GM18909 (cell line): ENCODE results near the gene FKBP10.
A peak's percentile ranks its signal among the peaks of the same experiment; 100 is the strongest.
"Not testable (repeated sequence)": the region's sequence is repeated elsewhere in the genome, so short reads cannot be mapped to it uniquely, and the experiment has no call there.

Experiments
- ATAC-seq: cut with Tn5 transposase; IDR thresholded peaks from one replicate; pipeline ENCODE4 v1.9.1; 2021; ENCODE audit warnings: mild to moderate bottlenecking; ENCODE audit not compliant: unreplicated experiment, poor library complexity

FKBP10 gene

GRCh38 chr17:41803049-41804020 lies 9.5 kb upstream of the FKBP10 start:
- no peak for ATAC-seq

GRCh38 chr17:41806685-41807445 lies 5.9 kb upstream of the FKBP10 start:
- ATAC-seq = no peak

- no peak for ATAC-seq
Observed at GRCh38 chr17:41810659-41811548, 1.9 kb upstream of the FKBP10 start.

GRCh38 chr17:41811549-41812380 lies 1.0 kb upstream of the FKBP10 start, which contains the start of gene P3H4:
TSS of gene P3H4 (minus strand) at chr17:41811949. CDS start at chr17:41811915, 34 bp downstream.
- peak; percentile 61 for ATAC-seq

GRCh38 chr17:41813152-41813680 lies 412 bp downstream of the FKBP10 start:
- no peak for ATAC-seq

- no peak for ATAC-seq
Observed at GRCh38 chr17:41813699-41814124, 908 bp downstream of the FKBP10 start.

- no peak for ATAC-seq
Observed at GRCh38 chr17:41814195-41814594, 1.4 kb downstream of the FKBP10 start.

DNA sequence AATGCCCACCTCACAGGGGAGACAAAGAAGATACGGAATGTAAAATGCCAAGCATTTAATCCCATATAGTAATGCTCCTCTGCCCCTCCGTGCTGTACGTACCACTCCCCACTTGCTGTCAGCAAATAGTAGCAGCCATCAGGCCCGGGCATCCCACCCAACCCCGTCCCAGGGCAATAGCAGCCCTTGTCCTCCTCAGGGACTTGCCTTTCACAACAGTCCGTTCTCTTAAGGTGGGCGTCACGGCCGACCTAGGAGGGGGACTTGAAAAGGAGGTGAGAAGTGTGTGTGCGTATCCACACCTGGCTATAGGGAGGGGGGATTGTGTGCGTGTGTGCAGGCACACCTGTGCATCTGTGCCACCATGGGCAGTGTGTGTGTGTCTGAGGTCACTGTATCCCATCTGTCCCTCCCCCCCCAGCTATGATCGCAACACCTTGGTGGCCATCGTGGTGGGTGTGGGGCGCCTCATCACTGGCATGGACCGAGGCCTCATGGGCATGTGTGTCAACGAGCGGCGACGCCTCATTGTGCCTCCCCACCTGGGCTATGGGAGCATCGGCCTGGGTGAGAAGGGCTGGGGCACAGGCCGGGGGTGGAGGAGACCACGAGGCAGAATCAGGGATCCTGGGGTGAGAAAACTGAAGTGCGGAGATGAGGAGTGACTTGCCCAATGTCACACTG lies 4.0 kb downstream of the FKBP10 start:
- no peak for ATAC-seq

DNA sequence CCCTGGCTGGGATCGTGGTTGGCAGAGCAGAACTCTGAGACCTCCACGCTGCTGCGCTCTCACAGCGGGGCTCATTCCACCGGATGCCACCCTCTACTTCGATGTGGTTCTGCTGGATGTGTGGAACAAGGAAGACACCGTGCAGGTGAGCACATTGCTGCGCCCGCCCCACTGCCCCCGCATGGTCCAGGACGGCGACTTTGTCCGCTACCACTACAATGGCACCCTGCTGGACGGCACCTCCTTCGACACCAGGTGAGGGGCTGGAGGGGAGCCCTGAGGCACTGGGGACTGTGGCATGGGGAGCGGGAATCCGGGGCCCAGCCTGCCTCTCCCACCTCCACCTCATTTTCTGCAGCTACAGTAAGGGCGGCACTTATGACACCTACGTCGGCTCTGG lies 5.2 kb downstream of the FKBP10 start:
- no peak for ATAC-seq

DNA sequence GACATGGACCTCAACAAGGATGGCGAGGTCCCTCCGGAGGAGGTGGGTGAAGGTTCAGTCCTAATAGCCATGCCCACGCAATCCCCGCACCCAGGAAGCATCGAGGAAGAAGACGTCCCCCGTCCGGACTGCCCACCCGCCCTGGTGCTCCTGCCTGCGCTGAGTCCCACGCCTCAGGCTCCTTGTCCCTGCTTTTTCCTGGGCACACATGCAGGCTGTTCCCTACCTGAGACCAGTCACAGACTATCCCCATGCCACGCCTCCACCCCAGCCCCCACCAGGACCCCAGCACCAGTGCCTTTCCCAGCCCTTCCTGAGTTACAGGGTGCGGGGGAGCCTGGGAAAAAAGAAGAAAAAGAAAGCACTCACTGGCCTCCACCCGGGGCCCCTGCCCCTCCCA lies 9.0 kb downstream of the FKBP10 start:
- ATAC-seq = no peak

- no peak for ATAC-seq
Observed at GRCh38 chr17:41822216-41823140, 9.7 kb downstream of the FKBP10 start.

GRCh38 chr17:41823141-41823524 lies 10.3 kb downstream of the FKBP10 start:
- ATAC-seq = no peak

GRCh38 chr17:41823580-41823979 lies 10.8 kb downstream of the FKBP10 start:
- no peak for ATAC-seq

DNA sequence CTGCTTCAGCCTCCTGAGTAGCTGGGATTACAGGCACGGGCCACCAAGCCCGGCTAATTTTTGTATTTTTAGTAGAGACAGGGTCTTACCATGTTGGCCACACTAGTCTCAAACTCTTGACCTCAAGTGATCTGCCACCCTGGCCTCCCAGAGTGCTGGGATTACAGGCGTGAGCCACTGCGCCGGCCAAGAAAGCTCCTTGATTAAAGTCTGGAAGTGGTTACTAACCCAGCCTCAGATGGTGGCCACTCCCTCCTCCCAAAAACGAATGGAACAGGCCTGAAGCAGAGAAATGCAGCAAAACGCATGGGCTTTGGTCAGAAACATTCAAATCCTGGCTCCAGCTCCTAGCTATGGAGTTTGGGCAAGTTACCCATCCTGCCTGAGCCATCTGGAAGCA lies 11.3 kb downstream of the FKBP10 start:
- ATAC-seq = no peak

DNA sequence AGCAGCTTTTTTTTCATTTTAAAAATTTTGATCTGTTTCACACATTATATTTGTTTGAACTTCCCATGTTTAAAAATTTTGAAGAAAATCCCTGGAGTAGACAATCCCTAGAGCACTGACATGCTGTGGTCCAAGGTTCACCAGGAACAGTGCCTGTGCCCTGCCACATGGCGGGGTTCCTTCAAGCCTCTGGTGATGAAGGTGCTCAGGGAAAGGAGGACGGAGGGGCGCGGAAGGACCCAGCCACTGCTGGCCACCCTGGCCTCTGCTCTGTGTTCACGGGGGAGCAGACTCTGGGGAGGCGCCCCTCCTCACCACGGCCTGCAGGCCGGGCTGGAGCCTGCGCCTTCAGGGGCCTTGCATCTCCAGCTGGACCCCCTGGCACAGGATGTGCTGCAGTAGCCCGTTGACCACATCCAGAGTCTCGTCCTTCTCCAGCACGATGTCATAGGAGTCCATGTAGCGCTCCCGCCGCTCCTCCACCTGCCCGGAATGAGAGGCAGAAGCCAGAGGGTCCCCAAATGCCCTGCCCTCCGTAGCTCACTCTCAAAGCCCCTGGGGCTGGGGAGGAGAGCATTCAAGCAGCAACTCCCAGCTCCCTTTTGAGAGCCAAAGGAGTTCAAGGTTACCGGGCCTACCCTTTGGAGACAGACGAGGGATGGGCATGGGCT lies 12.5 kb downstream of the FKBP10 start:
- ATAC-seq = no peak

- not testable (repeated sequence) for ATAC-seq
Observed at GRCh38 chr17:41829961-41830360, 17.2 kb downstream of the FKBP10 start.

DNA sequence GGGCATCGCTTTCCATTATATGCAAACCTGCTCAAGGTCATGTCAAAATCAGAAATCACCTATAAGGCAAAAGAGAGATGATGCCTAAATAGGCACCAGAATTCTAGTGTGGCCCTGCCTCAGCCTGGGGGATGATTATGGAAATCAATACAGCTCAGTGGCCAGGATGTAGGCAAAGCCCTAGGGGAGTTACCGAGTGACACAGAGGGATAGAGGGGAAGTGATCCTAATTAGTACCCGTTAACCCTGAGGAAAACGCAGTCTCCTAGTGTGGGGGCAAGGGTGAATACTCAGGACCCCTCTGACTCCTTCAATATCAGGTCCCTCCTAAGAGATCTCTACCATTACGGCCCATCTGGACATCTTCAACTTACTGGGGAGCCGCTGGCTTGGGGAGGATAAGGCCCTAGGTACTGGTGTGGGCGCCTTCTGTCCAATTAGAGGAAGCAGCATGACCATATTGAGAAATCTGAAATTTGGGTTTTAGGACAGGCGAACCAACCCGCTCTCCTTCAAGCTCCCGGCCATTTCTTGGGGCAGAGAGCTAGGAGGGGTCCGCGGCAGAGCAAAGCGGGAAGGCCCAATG lies 22.5 kb downstream of the FKBP10 start:
- no peak for ATAC-seq
